ENCODE results near the gene SAMHD1. TPM values are rescaled to one million over a fixed set of nuclear protein-coding genes. Genes with fewer than 3 reads are reported as not detected.

Gene SAMHD1
- total and polyA plus RNA-seq, 2 donors (not counting 1 experiment from before 2014, with no cell fraction given), result 7.9 to 12.8 TPM

- Mint-ChIP-seq H3K27ac (no peak overlapping the region), H3K27me3 (no peaks in the 10 kb centered on the region), H3K9me3 (ENCODE audit: insufficient read depth) (no peaks in the 10 kb centered on the region), H3K4me3 (no peak overlapping the region), H3K4me1 (peaks cover 8% of the 10 kb centered on the region)
- Histone ChIP-seq H3K4me1 (ENCODE audit: control insufficient read depth in 2 of 2, insufficient read depth in 2 of 2, low read length in 2 of 2) (peaks cover 8 to 13% of the 10 kb centered on the region in 2 donors), H3K27me3 (replicated peaks in 1 of 4; ENCODE audit: control extremely low read depth in 1 of 4, control insufficient read depth in 3 of 4, insufficient read depth in 4 of 4, low read length in 3 of 4) (no peaks in the 10 kb centered on the region), H3K79me2 (ENCODE audit: control insufficient read depth, insufficient read depth, low read length) (no peaks in the 10 kb centered on the region), H2AFZ (ENCODE audit: insufficient read depth, low read depth, low read length, poor library complexity, severe bottlenecking) (no peak overlapping the region), H3K4me2 (replicated peaks; ENCODE audit: low read depth, low read length, poor library complexity, severe bottlenecking) (peak overlapping the region; percentile 54), H3K4me3 (ENCODE audit: control extremely low read depth in 1 of 5, extremely low read depth in 1 of 5, insufficient read depth in 1 of 5, low read depth in 2 of 5, low read length in 4 of 5) (no peak overlapping the region), H3K9me3 (ENCODE audit: control extremely low read depth in 1 of 3, control insufficient read depth in 2 of 3, insufficient read depth in 1 of 3, low read length in 2 of 3) (no peaks in the 10 kb centered on the region), H3K36me3 (replicated peaks in 1 of 2; ENCODE audit: control extremely low read depth in 1 of 2, control insufficient read depth in 1 of 2, extremely low read depth in 1 of 2, insufficient read depth in 2 of 2, low read length in 1 of 2) (no peaks in the 10 kb centered on the region), H3K9ac (ENCODE audit: low read length) (no peak overlapping the region), H4K20me1 (ENCODE audit: control insufficient read depth, insufficient read depth, low read length, poor library complexity, severe bottlenecking) (no peaks in the 10 kb centered on the region), H3K27ac (ENCODE audit: low read length in 2 of 2) (no peak overlapping the region)
- ATAC-seq (ENCODE audit: low read depth) (no peak), DNase-seq (no peak)
- WGBS (ENCODE audit: insufficient coverage), result no CpG with 5 or more reads among the region's 3 CpGs
- no peak for TF ChIP-seq EZH2 (IDR thresholded peaks at IDR 0.05; ENCODE audit: borderline replicate concordance, insufficient read depth, low read depth, low read length, poor library complexity, severe bottlenecking)
- TF ChIP-seq, protein P1, sequence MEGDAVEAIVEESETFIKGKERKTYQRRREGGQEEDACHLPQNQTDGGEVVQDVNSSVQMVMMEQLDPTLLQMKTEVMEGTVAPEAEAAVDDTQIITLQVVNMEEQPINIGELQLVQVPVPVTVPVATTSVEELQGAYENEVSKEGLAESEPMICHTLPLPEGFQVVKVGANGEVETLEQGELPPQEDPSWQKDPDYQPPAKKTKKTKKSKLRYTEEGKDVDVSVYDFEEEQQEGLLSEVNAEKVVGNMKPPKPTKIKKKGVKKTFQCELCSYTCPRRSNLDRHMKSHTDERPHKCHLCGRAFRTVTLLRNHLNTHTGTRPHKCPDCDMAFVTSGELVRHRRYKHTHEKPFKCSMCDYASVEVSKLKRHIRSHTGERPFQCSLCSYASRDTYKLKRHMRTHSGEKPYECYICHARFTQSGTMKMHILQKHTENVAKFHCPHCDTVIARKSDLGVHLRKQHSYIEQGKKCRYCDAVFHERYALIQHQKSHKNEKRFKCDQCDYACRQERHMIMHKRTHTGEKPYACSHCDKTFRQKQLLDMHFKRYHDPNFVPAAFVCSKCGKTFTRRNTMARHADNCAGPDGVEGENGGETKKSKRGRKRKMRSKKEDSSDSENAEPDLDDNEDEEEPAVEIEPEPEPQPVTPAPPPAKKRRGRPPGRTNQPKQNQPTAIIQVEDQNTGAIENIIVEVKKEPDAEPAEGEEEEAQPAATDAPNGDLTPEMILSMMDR (IDR thresholded peaks at IDR 0.05), result no peak
- POLR2A ChIA-PET, result no interaction called here
- intact Hi-C loops (cut with micrococcal nuclease), result no loop called here
- CTCF ChIA-PET, result no interaction called here
Measured at GRCh38 chr20:36974660-36975059, 23.2 kb upstream of the SAMHD1 start.

- no peaks in the 10 kb centered on the region for H4K20me1 ChIP-seq (ENCODE audit: control insufficient read depth, insufficient read depth, low read length, poor library complexity, severe bottlenecking)
- H3K9ac ChIP-seq (ENCODE audit: low read length), result no peak overlapping the region
- ChIA-PET CTCF (no interaction called here), POLR2A (no interaction called here)
- ATAC-seq (ENCODE audit: low read depth) (no peak), DNase-seq (no peak)
- intact Hi-C loops (cut with micrococcal nuclease), result no loop called here
- no peaks in the 10 kb centered on the region for H3K27me3 Mint-ChIP-seq
- H3K9me3 Mint-ChIP-seq (ENCODE audit: insufficient read depth), result no peaks in the 10 kb centered on the region
- no peak overlapping the region for H3K4me2 ChIP-seq (replicated peaks; ENCODE audit: low read depth, low read length, poor library complexity, severe bottlenecking)
- peaks cover 14% of the 10 kb centered on the region for H3K4me1 Mint-ChIP-seq
- peaks cover 15 to 21% of the 10 kb centered on the region in 2 donors for H3K4me1 ChIP-seq (ENCODE audit: control insufficient read depth in 2 of 2, insufficient read depth in 2 of 2, low read length in 2 of 2)
- H3K27me3 ChIP-seq (replicated peaks in 1 of 4; ENCODE audit: control extremely low read depth in 1 of 4, control insufficient read depth in 3 of 4, insufficient read depth in 4 of 4, low read length in 3 of 4), result no peaks in the 10 kb centered on the region
- WGBS (ENCODE audit: insufficient coverage), result 100% methylated on average over 1 of the region's 1 CpG
- no peak overlapping the region for H3K4me3 Mint-ChIP-seq
- no peaks in the 10 kb centered on the region for H3K79me2 ChIP-seq (ENCODE audit: control insufficient read depth, insufficient read depth, low read length)
- no peak overlapping the region for H2AFZ ChIP-seq (ENCODE audit: insufficient read depth, low read depth, low read length, poor library complexity, severe bottlenecking)
- TF ChIP-seq, protein P1 (IDR thresholded peaks at IDR 0.05), result no peak
- TF ChIP-seq EZH2 (IDR thresholded peaks at IDR 0.05; ENCODE audit: borderline replicate concordance, insufficient read depth, low read depth, low read length, poor library complexity, severe bottlenecking), result no peak
- no peak overlapping the region for H3K27ac ChIP-seq (ENCODE audit: low read length in 2 of 2)
- no peak overlapping the region for H3K27ac Mint-ChIP-seq
- H3K9me3 ChIP-seq (ENCODE audit: control extremely low read depth in 1 of 3, control insufficient read depth in 2 of 3, insufficient read depth in 1 of 3, low read length in 2 of 3), result no peaks in the 10 kb centered on the region
- H3K4me3 ChIP-seq (ENCODE audit: control extremely low read depth in 1 of 5, extremely low read depth in 1 of 5, insufficient read depth in 1 of 5, low read depth in 2 of 5, low read length in 4 of 5), result no peak overlapping the region
- H3K36me3 ChIP-seq (replicated peaks in 1 of 2; ENCODE audit: control extremely low read depth in 1 of 2, control insufficient read depth in 1 of 2, extremely low read depth in 1 of 2, insufficient read depth in 2 of 2, low read length in 1 of 2), result no peaks in the 10 kb centered on the region
Measured at GRCh38 chr20:36971103-36971502, 19.6 kb upstream of the SAMHD1 start.
